ENCODE measurements around the gene FAM216A.
"Not testable (repeated sequence)": the region's sequence is repeated elsewhere in the genome, so short reads cannot be mapped to it uniquely, and the experiment has no call there.

Gene FAM216A

GRCh38 chr12:110468214-110469048 lies at the start of gene FAM216A, which contains the start of gene GPN3:
Gene FAM216A (plus strand): TSS chr12:110468845. CDS start chr12:110468876, 31 bp downstream.
Gene GPN3 (minus strand): TSS chr12:110468257. CDS start chr12:110468203, 54 bp downstream.
- DNase-seq: peak; percentile 91

- not testable (repeated sequence) for DNase-seq
Measured at GRCh38 chr12:110420644-110421043, 48.0 kb upstream of the FAM216A start.

GRCh38 chr12:110421159-110421661 lies 47.4 kb upstream of the FAM216A start:
- no peak for DNase-seq

GRCh38 chr12:110421701-110422100 lies 46.9 kb upstream of the FAM216A start:
- DNase-seq: no peak

GRCh38 chr12:110424237-110424636 lies 44.4 kb upstream of the FAM216A start:
- no peak for DNase-seq

GRCh38 chr12:110426406-110426805 lies 42.2 kb upstream of the FAM216A start:
- DNase-seq: no peak

GRCh38 chr12:110429676-110430075 lies 39.0 kb upstream of the FAM216A start:
- not testable (repeated sequence) for DNase-seq

GRCh38 chr12:110431957-110432587 lies 36.6 kb upstream of the FAM216A start:
- no peak for DNase-seq

- DNase-seq: no peak
Measured at GRCh38 chr12:110436231-110436630, 32.4 kb upstream of the FAM216A start.

- no peak for DNase-seq
Measured at GRCh38 chr12:110444455-110444854, 24.2 kb upstream of the FAM216A start.

- peak; percentile 94 for DNase-seq
Measured at GRCh38 chr12:110449799-110450497, 18.7 kb upstream of the FAM216A start, which contains the start of gene ARPC3. Gene ARPC3 (minus strand): TSS chr12:110450337. CDS start chr12:110450260, 77 bp downstream.

GRCh38 chr12:110451263-110451662 lies 17.4 kb upstream of the FAM216A start:
- DNase-seq: no peak

- no peak for DNase-seq
Measured at GRCh38 chr12:110453569-110454296, 14.9 kb upstream of the FAM216A start.

- DNase-seq: no peak
Measured at GRCh38 chr12:110458756-110459155, 9.9 kb upstream of the FAM216A start.

- not testable (repeated sequence) for DNase-seq
Measured at GRCh38 chr12:110461189-110461588, 7.5 kb upstream of the FAM216A start.

- DNase-seq: no peak
Measured at GRCh38 chr12:110465024-110465423, 3.6 kb upstream of the FAM216A start.

GRCh38 chr12:110465765-110466164 lies 2.9 kb upstream of the FAM216A start:
- not testable (repeated sequence) for DNase-seq

- no peak for DNase-seq
Measured at GRCh38 chr12:110466791-110467190, 1.9 kb upstream of the FAM216A start.

GRCh38 chr12:110467847-110468213 lies 815 bp upstream of the FAM216A start:
- no peak for DNase-seq

- no peak for DNase-seq
Measured at GRCh38 chr12:110475426-110475825, 6.8 kb downstream of the FAM216A start.

- no peak for DNase-seq
Measured at GRCh38 chr12:110498984-110499706, 30.5 kb downstream of the FAM216A start.

- no peak for DNase-seq
Measured at GRCh38 chr12:110501399-110501751, 32.7 kb downstream of the FAM216A start.
